Vagina (tissue), 2 donors: ENCODE measurements around the gene TMEM213. TPM values are rescaled to one million over a fixed set of nuclear protein-coding genes. Genes with fewer than 3 reads are reported as not detected.

Source experiments
- DNase-seq, 2 donors: peaks; one replicate each; pipeline ENCODE4 v3.0.0-alpha.2; 2017; ENCODE audit errors: extremely low spot score in 2 of 2
- H3K27ac ChIP-seq: fragments of 200-600 bp; sonication (generic); one replicate; pipeline ENCODE4 v1.5.1; 2019
- H3K27me3 ChIP-seq: fragments of 200-600 bp; sonication (generic); one replicate; pipeline ENCODE4 v1.5.1; 2019
- H3K36me3 ChIP-seq, 2 donors: fragments of 200-600 bp; sonication (generic); one replicate each; pipeline ENCODE4 v1.5.1; 2017 to 2019
- H3K4me1 ChIP-seq: fragments of 200-600 bp; sonication (generic); one replicate; pipeline ENCODE4 v1.5.1; 2019
- H3K4me3 ChIP-seq, 2 donors: fragments of 200-600 bp; sonication (generic); 1 replicate in 1 of 2; 2 replicates in 1 of 2; pipeline ENCODE4 v1.5.1; 2016 to 2019
- H3K9me3 ChIP-seq: fragments of 200-600 bp; sonication (generic); one replicate; pipeline ENCODE4 v1.5.1; 2019
- CTCF ChIP-seq, 3 experiments: fragments of 450-650 bp in 2 of 3; fragments of 200-600 bp in 1 of 3; sonication (generic) in 1 of 3; IDR thresholded peaks; one replicate each; pipeline ENCODE4 v1.5.1; 2017 to 2019; ENCODE audit warnings: antibody characterized with exemption in 3 of 3, mild to moderate bottlenecking in 2 of 3, moderate library complexity in 2 of 3
- POLR2A ChIP-seq, 2 donors: fragments of 450-650 bp; IDR thresholded peaks; one replicate each; pipeline ENCODE4 v1.6.1; 2017; ENCODE audit warnings: antibody characterized with exemption in 2 of 2, mild to moderate bottlenecking in 2 of 2, moderate library complexity in 2 of 2
- POLR2AphosphoS5 ChIP-seq, 2 donors: sonication (generic); formaldehyde crosslinking; IDR thresholded peaks; one replicate each; pipeline ENCODE4 v1.9.0; 2017; ENCODE audit warnings: antibody characterized with exemption in 2 of 2, mild to moderate bottlenecking in 2 of 2, low read depth in 1 of 2; ENCODE audit not compliant: insufficient read depth in 1 of 2
- intact Hi-C: fragments of 100-400 bp; cut with DNase I; formaldehyde crosslinking; loops from one replicate; pipeline ENCODE4 v1.15.1; 2023
- total RNA-seq: library from RNA; depleted of rRNA; stranded (reverse); fragments of >200 nt; gene quantifications from one replicate; pipeline ENCODE4 v1.2.3, GENCODE V29; 2016

Gene TMEM213
- total RNA-seq, 1 donor from 2014 or later, result not detected

- DNase-seq, result no peak
- H3K4me1 ChIP-seq, result peaks cover 9% of the 10 kb centered on the region
- H3K27me3 ChIP-seq, result no peaks in the 10 kb centered on the region
- no peak overlapping the region for H3K4me3 ChIP-seq
- H3K36me3 ChIP-seq, result no peaks in the 10 kb centered on the region
- H3K9me3 ChIP-seq, result no peaks in the 10 kb centered on the region
- no peak overlapping the region for H3K27ac ChIP-seq
- TF ChIP-seq POLR2A (IDR thresholded peaks at IDR 0.05) (no peak), CTCF (IDR thresholded peaks at IDR 0.05) (no peak), POLR2AphosphoS5 (IDR thresholded peaks at IDR 0.05; ENCODE audit: insufficient read depth in 1 of 2, low read depth in 1 of 2) (no peak)
- intact Hi-C loops, result no loop called here
Measured at GRCh38 chr7:138879356-138879755, 81.6 kb downstream of the TMEM213 start.

- intact Hi-C loops, result no loop called here
- TF ChIP-seq CTCF (IDR thresholded peaks at IDR 0.05) (no peak), POLR2AphosphoS5 (IDR thresholded peaks at IDR 0.05; ENCODE audit: insufficient read depth in 1 of 2, low read depth in 1 of 2) (no peak), POLR2A (IDR thresholded peaks at IDR 0.05) (no peak)
- H3K9me3 ChIP-seq, result no peaks in the 10 kb centered on the region
- H3K27ac ChIP-seq, result no peak overlapping the region
- no peaks in the 10 kb centered on the region for H3K27me3 ChIP-seq
- peaks cover 9% of the 10 kb centered on the region for H3K4me1 ChIP-seq
- no peak for DNase-seq
- H3K36me3 ChIP-seq, result no peaks in the 10 kb centered on the region
- H3K4me3 ChIP-seq, result no peak overlapping the region
Measured at GRCh38 chr7:138880881-138881578, 83.2 kb downstream of the TMEM213 start.

- DNase-seq, result no peak
- Histone ChIP-seq H3K9me3 (no peaks in the 10 kb centered on the region), H3K4me3 (no peak overlapping the region), H3K27me3 (no peaks in the 10 kb centered on the region), H3K4me1 (peaks cover 9% of the 10 kb centered on the region), H3K36me3 (no peaks in the 10 kb centered on the region), H3K27ac (no peak overlapping the region)
- TF ChIP-seq POLR2A (IDR thresholded peaks at IDR 0.05), result no peak
- TF ChIP-seq CTCF (IDR thresholded peaks at IDR 0.05), result no peak
- no peak for TF ChIP-seq POLR2AphosphoS5 (IDR thresholded peaks at IDR 0.05; ENCODE audit: insufficient read depth in 1 of 2, low read depth in 1 of 2)
- intact Hi-C loops, result no loop called here
Measured at GRCh38 chr7:138881579-138882188, 83.9 kb downstream of the TMEM213 start.

- H3K27me3 ChIP-seq, result no peaks in the 10 kb centered on the region
- no peak overlapping the region for H3K27ac ChIP-seq
- no peak for DNase-seq
- no peak overlapping the region for H3K4me3 ChIP-seq
- H3K4me1 ChIP-seq, result peaks cover 9% of the 10 kb centered on the region
- intact Hi-C loops, result no loop called here
- no peaks in the 10 kb centered on the region for H3K9me3 ChIP-seq
- H3K36me3 ChIP-seq, result no peaks in the 10 kb centered on the region
- no peak for TF ChIP-seq POLR2A (IDR thresholded peaks at IDR 0.05)
- TF ChIP-seq POLR2AphosphoS5 (IDR thresholded peaks at IDR 0.05; ENCODE audit: insufficient read depth in 1 of 2, low read depth in 1 of 2), result no peak
- no peak for TF ChIP-seq CTCF (IDR thresholded peaks at IDR 0.05)
Measured at GRCh38 chr7:138882249-138882648, 84.5 kb downstream of the TMEM213 start.
